Sciatic nerve (tissue), 2 donors: Measurements from ENCODE around the gene SERPINE3. TPM values are rescaled to one million over a fixed set of nuclear protein-coding genes. Genes with fewer than 3 reads are reported as not detected.

ENCODE experiments used
- ATAC-seq: fragments of 200-7000 bp; cut with Tn5 transposase; one replicate; pipeline ENCODE4 v1.9.1; 2020; ENCODE audit warnings: mild to moderate bottlenecking, moderate library complexity
- DNase-seq: peaks from one replicate; pipeline ENCODE4 v3.0.0-alpha.2; 2020; ENCODE audit warnings: low spot score
- intact Hi-C: fragments of 100-400 bp; cut with DNase I; formaldehyde crosslinking; loops from one replicate; pipeline ENCODE4 v1.14.2; 2022
- total RNA-seq: library from RNA; stranded (reverse); fragmentation: NEBNext Ultra II Directional; extraction: Animal tissue kit (Norgen Biotek cat#: 25700); gene quantifications from one replicate; pipeline ENCODE4 v1.2.1, GENCODE V29; 2021
- donor health status: DM: no; HTN: no; CAD: no.
- donor health status: DM: no; HTN: no; CAD: no.

Gene SERPINE3
- total RNA-seq, 1 donor from 2014 or later = 0.31 TPM

DNA sequence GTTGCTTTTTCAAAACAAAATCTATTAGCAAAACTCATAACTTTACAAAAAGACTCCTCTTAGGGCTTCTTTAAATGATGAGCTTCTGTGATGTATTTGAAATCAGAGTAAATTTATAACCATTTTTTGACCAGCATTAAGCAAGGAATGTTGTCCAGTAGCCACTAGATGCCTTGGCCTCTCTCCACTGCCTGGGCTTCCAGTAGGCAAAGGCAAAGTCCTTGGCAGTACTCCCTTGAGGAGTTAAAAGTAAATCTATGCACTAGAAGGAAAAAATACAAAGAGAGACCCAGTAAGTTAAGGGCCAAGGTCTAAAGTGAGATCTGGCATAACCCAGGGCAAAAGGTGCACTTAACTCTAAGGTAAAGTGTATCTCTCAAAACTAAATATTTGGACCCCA lies 9.5 kb downstream of the SERPINE3 start:
- intact Hi-C loops = no loop called here
- DNase-seq (no peak), ATAC-seq (no peak)

GRCh38 chr13:51355217-51355616 lies 15.7 kb downstream of the SERPINE3 start:
- ATAC-seq (no peak), DNase-seq (no peak)
- intact Hi-C loops = no loop called here

DNA sequence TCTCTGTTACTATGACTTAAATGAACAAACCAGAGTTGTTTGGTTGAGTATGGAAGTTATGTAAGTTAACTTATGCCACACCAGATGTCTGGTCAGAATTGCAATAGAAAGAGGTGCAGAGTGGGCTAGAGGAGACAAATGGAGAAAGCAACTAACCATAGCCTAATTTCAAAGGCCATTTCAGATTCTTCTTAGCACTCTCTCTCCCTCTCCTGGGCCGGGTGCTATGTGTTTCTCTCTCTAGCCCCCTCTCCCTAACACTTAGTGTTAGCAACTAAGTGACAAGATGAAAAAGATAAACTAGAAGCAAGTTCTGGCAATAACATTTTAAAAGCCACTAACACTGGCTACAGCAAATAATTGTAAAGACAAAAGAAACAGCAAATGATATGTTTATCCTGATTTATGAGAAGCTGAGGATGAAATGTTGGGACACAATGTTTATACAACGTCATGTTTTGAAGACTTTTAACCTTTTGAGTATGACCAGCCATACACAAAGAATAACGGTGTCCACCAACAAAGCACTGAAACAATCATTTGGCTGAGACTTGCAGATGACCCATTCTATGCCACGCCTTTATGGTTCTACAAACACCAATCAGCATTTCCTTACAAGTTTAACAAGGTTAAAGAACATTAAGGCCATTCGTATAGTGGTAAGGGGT lies 18.6 kb downstream of the SERPINE3 start:
- ATAC-seq = no peak
- intact Hi-C loops = no loop called here
- no peak for DNase-seq

- intact Hi-C loops = no loop called here
These were observed 19.9 kb downstream of the SERPINE3 start for GRCh38 chr13:51359352-51359751.

GRCh38 chr13:51360489-51360888 lies 21.0 kb downstream of the SERPINE3 start:
- DNase-seq = no peak
- no peak for ATAC-seq
- intact Hi-C loops = no loop called here

More at GRCh38 chr13:51359352-51359751, 19.9 kb downstream of the SERPINE3 start:
- ATAC-seq = no peak
- DNase-seq = no peak

DNA sequence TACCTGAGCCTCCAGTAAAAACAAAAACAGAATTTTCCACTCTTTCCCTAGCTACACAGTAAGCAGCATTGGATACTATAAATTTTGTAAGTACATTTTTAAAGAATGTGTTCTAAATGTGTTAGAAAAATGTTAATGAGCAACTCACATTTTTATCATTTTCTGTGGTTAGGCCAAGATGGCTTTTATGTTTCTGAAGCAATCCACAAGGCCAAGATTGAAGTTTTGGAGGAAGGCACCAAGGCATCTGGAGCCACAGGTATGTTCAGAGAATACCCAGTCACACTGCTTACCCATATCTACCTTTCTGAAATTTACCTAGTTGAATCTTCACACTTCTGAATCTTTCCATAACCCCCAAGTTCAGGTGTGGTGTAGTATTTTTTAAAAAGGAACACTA lies 21.6 kb downstream of the SERPINE3 start:
- ATAC-seq = no peak
- intact Hi-C loops = no loop called here
- no peak for DNase-seq

DNA sequence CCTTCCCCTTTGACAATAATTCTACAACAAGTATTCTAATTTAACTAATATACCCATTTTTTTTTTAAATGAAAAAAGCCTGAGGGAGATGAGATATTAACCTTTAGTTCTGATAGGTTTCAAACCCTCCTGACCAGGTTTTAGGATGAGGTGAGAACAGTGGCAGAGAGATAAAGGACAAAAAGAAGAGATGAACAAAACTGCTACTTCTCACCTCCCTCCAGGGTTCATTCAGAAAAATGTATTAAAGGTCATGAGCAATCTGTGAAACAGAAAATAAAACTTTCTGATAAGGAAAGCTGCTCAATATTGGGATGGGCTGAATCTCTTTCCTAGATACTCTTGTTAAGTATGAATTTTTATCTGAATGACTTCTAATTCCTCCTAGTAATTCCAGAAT lies 24.1 kb downstream of the SERPINE3 start:
- no peak for ATAC-seq
- intact Hi-C loops = no loop called here

GRCh38 chr13:51364404-51365008 lies 25.0 kb downstream of the SERPINE3 start:
- DNase-seq = no peak
- intact Hi-C loops = no loop called here
- ATAC-seq = no peak

More for the DNA sequence above, 24.1 kb downstream of the SERPINE3 start:
- no peak for DNase-seq

DNA sequence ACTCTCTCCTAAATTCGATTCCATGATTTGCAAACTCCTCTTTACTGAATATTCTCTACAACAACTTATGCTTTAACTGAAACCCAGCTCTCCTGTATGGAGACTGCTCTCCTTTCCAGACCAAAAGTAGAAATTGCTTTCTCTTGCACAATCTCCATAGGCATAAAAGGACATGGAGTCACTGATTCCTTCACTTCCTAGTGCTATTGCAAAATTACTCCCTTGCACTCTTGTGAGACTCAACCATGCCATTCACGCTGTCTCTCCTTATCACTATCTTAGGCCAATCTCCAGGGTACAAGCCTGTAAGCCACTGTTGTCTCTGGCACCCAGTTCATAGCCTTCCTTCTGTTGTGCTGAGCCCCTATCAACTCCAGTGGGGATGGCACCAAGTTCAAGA lies 30.6 kb downstream of the SERPINE3 start:
- intact Hi-C loops = no loop called here
- ATAC-seq (peak; percentile 20), DNase-seq (no peak)

DNA sequence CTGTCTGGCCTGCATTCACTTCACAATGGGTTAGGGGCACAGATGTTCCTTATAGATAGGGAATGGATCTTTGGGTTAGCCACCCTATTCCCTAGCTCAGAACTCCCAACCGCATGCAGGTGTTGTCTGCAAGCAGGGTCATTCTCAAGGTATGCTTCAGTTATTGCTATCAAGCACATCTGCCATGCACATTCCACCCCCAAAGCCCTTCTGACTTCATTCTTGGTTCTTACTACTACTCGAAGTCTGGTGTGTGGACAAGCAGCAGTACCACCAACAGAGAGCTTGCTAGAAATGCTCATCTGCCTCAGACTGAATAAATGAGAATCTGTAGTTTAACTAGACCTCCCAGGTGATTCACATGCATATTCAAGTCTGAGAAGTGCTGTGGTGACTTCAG lies 31.3 kb downstream of the SERPINE3 start:
- no peak for DNase-seq
- no peak for ATAC-seq
- intact Hi-C loops = no loop called here

DNA sequence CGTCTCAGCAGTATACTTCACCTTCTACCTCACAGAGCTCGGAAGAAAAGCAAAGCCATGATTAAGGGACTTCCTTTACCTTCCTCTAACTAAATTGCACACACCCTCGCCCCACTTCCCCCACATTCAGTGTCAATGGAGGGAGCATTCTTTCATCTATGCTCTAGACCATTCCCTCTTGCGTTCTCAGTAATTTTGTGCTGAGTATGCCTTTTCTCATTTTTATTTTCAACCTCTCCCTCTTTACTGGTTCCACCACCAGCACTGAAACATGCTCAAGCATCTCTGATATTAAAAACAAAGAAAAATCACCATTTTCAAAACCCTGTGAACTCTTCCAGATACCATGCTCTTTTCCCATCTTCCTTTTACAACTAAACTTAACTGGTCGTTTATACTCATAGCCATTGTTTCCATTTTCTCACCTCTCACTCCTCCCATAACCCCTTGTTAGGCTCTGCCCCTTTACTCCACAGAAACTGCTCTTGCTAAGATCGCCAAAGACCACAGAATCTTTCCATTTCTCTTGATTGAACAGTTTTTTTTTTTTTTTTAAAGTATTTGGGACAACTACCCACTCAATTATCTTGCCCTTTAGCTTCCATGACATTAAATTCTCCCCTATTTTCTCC lies 32.4 kb downstream of the SERPINE3 start:
- intact Hi-C loops = no loop called here
- DNase-seq (no peak), ATAC-seq (no peak)

GRCh38 chr13:51373451-51373850 lies 34.0 kb downstream of the SERPINE3 start:
- intact Hi-C loops = no loop called here
- no peak for ATAC-seq
- DNase-seq = no peak

- DNase-seq (no peak), ATAC-seq (no peak)
- intact Hi-C loops = no loop called here
These were observed 40.8 kb downstream of the SERPINE3 start for GRCh38 chr13:51380269-51380668.

GRCh38 chr13:51385114-51385513 lies 45.6 kb downstream of the SERPINE3 start:
- DNase-seq (no peak), ATAC-seq (no peak)
- intact Hi-C loops = no loop called here

DNA sequence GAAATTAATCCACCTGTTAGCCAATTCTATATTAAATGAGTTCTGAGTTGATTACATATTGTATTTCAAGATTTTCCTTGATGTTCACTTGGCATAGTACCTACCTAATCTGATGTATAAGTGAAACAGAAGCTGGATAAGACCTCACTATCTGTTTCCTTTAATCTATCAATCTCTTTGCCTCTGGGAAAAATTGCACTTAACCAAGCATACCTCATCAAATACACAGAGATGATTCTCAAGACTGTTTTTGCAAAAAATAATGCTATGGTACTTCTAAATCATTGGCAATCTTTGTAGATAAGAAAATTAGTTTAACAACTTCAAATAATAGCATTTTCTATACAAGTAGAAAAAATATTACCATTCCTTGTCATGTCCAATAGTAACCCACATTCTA lies 55.2 kb downstream of the SERPINE3 start:
- DNase-seq (no peak), ATAC-seq (no peak)
- intact Hi-C loops = no loop called here

GRCh38 chr13:51396352-51396751 lies 56.9 kb downstream of the SERPINE3 start:
- ATAC-seq (no peak), DNase-seq (no peak)
- intact Hi-C loops = no loop called here

GRCh38 chr13:51397262-51397941 lies 57.9 kb downstream of the SERPINE3 start:
- intact Hi-C loops = no loop called here
- DNase-seq = no peak
- ATAC-seq = peak; percentile 91

DNA sequence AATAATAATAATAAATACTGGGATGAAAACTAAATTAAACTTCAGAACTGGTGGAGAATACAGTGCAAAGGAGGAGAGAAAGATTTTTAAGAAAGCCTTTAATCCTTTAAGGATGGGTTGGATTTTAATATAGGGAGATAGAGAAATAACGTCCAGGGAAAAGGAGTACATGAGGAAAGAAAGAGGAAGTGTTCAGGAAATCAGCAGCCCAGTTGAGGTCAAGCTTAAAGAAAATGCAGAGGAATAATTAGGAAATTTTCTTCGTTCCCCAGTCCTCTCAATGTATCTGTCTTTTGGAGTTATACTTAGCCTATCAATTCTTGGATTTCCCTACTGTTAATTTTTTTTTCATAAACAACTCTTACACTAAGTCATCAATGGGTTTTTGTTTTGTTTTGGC lies 65.7 kb downstream of the SERPINE3 start:
- intact Hi-C loops = no loop called here
- ATAC-seq (no peak), DNase-seq (no peak)

DNA sequence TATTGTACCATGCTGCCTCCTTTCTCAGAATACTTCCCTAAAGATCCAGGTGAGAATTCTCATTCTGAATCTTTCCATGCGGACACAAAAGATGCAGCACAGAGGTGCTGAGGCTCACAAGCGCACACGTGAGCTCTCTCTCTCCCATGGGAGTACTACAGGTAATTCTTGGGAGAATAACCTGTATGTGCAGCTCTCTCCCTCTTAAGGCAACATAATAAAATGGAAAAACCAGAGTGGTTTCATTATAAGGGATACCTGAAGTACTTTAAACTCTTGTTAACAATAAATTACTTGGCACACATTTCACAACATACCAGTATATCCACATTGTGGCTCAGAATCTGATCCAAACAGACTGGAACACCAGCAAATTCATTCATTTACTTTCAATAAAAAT lies 72.9 kb downstream of the SERPINE3 start:
- no peak for ATAC-seq
- intact Hi-C loops = no loop called here

More for the DNA sequence above, 72.9 kb downstream of the SERPINE3 start:
- DNase-seq = no peak
